HCT116 (cell line): ENCODE results near the gene SYNDIG1. TPM values are rescaled to one million over a fixed set of nuclear protein-coding genes. Genes with fewer than 3 reads are reported as not detected.

ENCODE experiments used
- ATAC-seq: fragments of 200-7000 bp; cut with Tn5 transposase; 2 replicates; pipeline ENCODE4 v1.9.1; 2020; ENCODE audit warnings: mild to moderate bottlenecking, moderate library complexity
- BruUV-seq: library from RNA; stranded (reverse); fragments of 400-500 nt; replicated peaks from 2 replicates; lab custom pipeline; 2021; lab: Mats Ljungman, UMichigan
- CTCF ChIA-PET: fragments of 300-600 bp; sonication (Branson Sonifier 250); formaldehyde crosslinking; loops from one replicate; lab custom pipeline; 2021; ENCODE audit warnings: antibody characterized with exemption; lab: Charles Lee
- POLR2A ChIA-PET: fragments of 300-600, 350-600 bp; sonication (Branson Sonifier 250); formaldehyde crosslinking; loops from one replicate; lab custom pipeline; 2021; ENCODE audit warnings: antibody characterized with exemption; lab: Charles Lee
- RAD21 ChIA-PET, 2 experiments: fragments of 300-600 bp; sonication (Branson Sonifier 250); formaldehyde crosslinking; loops; one replicate each; lab custom pipeline; 2023; ENCODE audit warnings: low total read pairs in 2 of 2; ENCODE audit not compliant: uncharacterized antibody in 2 of 2, unreplicated experiment in 2 of 2, low non-redundant PET in 1 of 2; lab: Charles Lee
- DNase-seq: peaks from one replicate; pipeline ENCODE4 v3.0.0-alpha.2; 2010; ENCODE audit warnings: low read depth, low spot score
- H2AFZ ChIP-seq: fragments of 200-600 bp; shearing (Covaris generic), sonication (generic); 2 replicates; pipeline ENCODE4 v1.6.1; 2017; ENCODE audit warnings: low read depth, mixed run types, mixed read lengths, antibody characterized with exemption, low read length; ENCODE audit not compliant: poor library complexity, severe bottlenecking
- H3K27ac ChIP-seq: 2 replicates; pipeline ENCODE4 v1.5.1; 2012; ENCODE audit warnings: low read depth, low read length
- H3K27me3 ChIP-seq: fragments of 200-600 bp; sonication (generic); 2 replicates; pipeline ENCODE4 v1.6.1; 2016; ENCODE audit warnings: mixed run types, low read length, mixed read lengths; ENCODE audit not compliant: insufficient read depth
- H3K36me3 ChIP-seq, 2 experiments: fragments of 200-500 bp in 1 of 2; fragments of 200-600 bp in 1 of 2; sonication (Bioruptor generic) in 1 of 2; sonication (generic) in 1 of 2; 2 replicates each; pipeline versions ENCODE4 v1.5.1 to v1.6.1; 2014 to 2016; ENCODE audit warnings: low read length in 2 of 2, inconsistent platforms in 1 of 2, mixed read lengths in 1 of 2, mixed run types in 1 of 2; ENCODE audit not compliant: insufficient read depth in 2 of 2, control insufficient read depth in 1 of 2
- H3K4me1 ChIP-seq, 2 experiments: fragments of 200-600 bp in 1 of 2; sonication (generic) in 1 of 2; 2 replicates each; pipeline versions ENCODE4 v1.5.1 to v1.6.1; 2012 to 2017; ENCODE audit warnings: low read length in 2 of 2, inconsistent platforms in 1 of 2, mild to moderate bottlenecking in 1 of 2, mixed read lengths in 1 of 2, mixed run types in 1 of 2, moderate library complexity in 1 of 2; ENCODE audit not compliant: insufficient read depth in 2 of 2, control insufficient read depth in 1 of 2
- H3K4me2 ChIP-seq: fragments of 200-600 bp; sonication (generic); 2 replicates; pipeline ENCODE4 v1.6.1; 2017; ENCODE audit warnings: mixed run types, low read length, mixed read lengths
- H3K4me3 ChIP-seq, 2 experiments: fragments of 200-600 bp in 1 of 2; sonication (generic) in 1 of 2; replicated peaks in 1 of 2; 2 replicates each; pipeline ENCODE4 v1.5.1; 2011 to 2016; ENCODE audit warnings: low read length in 2 of 2, control low read depth in 1 of 2, low read depth in 1 of 2, mild to moderate bottlenecking in 1 of 2, mixed read lengths in 1 of 2, mixed run types in 1 of 2
- H3K79me2 ChIP-seq: fragments of 200-600 bp; sonication (generic); 2 replicates; pipeline ENCODE4 v1.6.1; 2017; ENCODE audit warnings: mild to moderate bottlenecking, mixed run types, low read length, moderate library complexity, mixed read lengths; ENCODE audit not compliant: insufficient read depth
- H3K9ac ChIP-seq: fragments of 200-600 bp; sonication (generic); 2 replicates; pipeline ENCODE4 v1.6.1; 2016; ENCODE audit warnings: low read length, mixed read lengths
- H3K9me2 ChIP-seq: fragments of 200-600 bp; sonication (generic), shearing (Covaris generic); 2 replicates; pipeline ENCODE4 v1.6.1; 2017; ENCODE audit warnings: mixed run types, mild to moderate bottlenecking, moderate library complexity; ENCODE audit not compliant: insufficient read depth
- H3K9me3 ChIP-seq, 2 experiments: fragments of 200-500 bp in 1 of 2; fragments of 200-600 bp in 1 of 2; sonication (Bioruptor generic) in 1 of 2; sonication (generic) in 1 of 2; 2 replicates each; pipeline ENCODE4 v1.6.1; 2014 to 2017; ENCODE audit warnings: low read length in 2 of 2, mixed read lengths in 2 of 2, inconsistent platforms in 1 of 2, low read depth in 1 of 2, mild to moderate bottlenecking in 1 of 2, mixed run types in 1 of 2, moderate library complexity in 1 of 2; ENCODE audit not compliant: control insufficient read depth in 1 of 2, insufficient read depth in 1 of 2
- H4K20me1 ChIP-seq: fragments of 200-600 bp; sonication (generic), shearing (Covaris generic); 2 replicates; pipeline ENCODE4 v1.6.1; 2017; ENCODE audit warnings: mixed run types, mild to moderate bottlenecking, moderate library complexity; ENCODE audit not compliant: insufficient read depth
- CBX3 ChIP-seq: IDR thresholded peaks from 2 replicates; pipeline ENCODE4 v1.6.1; 2012; ENCODE audit warnings: low read depth
- EGR1 ChIP-seq: IDR thresholded peaks from 2 replicates; pipeline ENCODE4 v1.6.1; 2012; ENCODE audit warnings: low read depth
- ELF1 ChIP-seq: IDR thresholded peaks from 2 replicates; pipeline ENCODE4 v1.6.1; 2012; ENCODE audit warnings: low read depth, borderline replicate concordance
- EZH2 ChIP-seq: fragments of 200-600 bp; sonication (generic); IDR thresholded peaks from 2 replicates; pipeline ENCODE4 v1.6.1; 2017; ENCODE audit warnings: antibody characterized with exemption, mixed run types
- EZH2phosphoT487 ChIP-seq: fragments of 200-600 bp; IDR thresholded peaks from 2 replicates; pipeline ENCODE4 v1.6.1; 2018; ENCODE audit warnings: antibody characterized with exemption, borderline replicate concordance
- FOSL1 ChIP-seq: IDR thresholded peaks from 2 replicates; pipeline ENCODE4 v1.6.1; 2012; ENCODE audit warnings: low read depth
- POLR2A ChIP-seq: IDR thresholded peaks from 2 replicates; pipeline ENCODE4 v1.7.0; 2011; ENCODE audit warnings: borderline replicate concordance; ENCODE audit not compliant: insufficient read depth, insufficient read length; ENCODE audit errors: extremely low read depth
- SRF ChIP-seq: IDR thresholded peaks from 2 replicates; pipeline ENCODE4 v1.6.1; 2012; ENCODE audit warnings: low read depth
- TCF7L2 ChIP-seq: IDR thresholded peaks from 2 replicates; pipeline ENCODE4 v1.7.0; 2011; ENCODE audit warnings: borderline replicate concordance, inconsistent platforms; ENCODE audit not compliant: insufficient read depth, insufficient read length; ENCODE audit errors: extremely low read depth
- ZNF274 ChIP-seq: fragments of 200-500 bp; sonication (Bioruptor generic); IDR thresholded peaks from 2 replicates; pipeline ENCODE4 v1.6.1; 2014; ENCODE audit warnings: mild to moderate bottlenecking, low read depth, low read length, inconsistent platforms
- intact Hi-C: fragments of 100-400 bp; cut with micrococcal nuclease; formaldehyde crosslinking; loops from 2 replicates; pipeline ENCODE4 v1.10.0; 2022
- total RNA-seq: library from RNA; stranded (reverse); gene quantifications from one replicate; pipeline ENCODE4 v1.2.1, GENCODE V29; 2021; ENCODE audit not compliant: unreplicated experiment
- TF ChIP-seq, protein P1 (sequence below): IDR thresholded peaks from 2 replicates; pipeline ENCODE4 v1.6.1; 2011; ENCODE audit warnings: mild to moderate bottlenecking, low read length, moderate library complexity; ENCODE audit not compliant: insufficient replicate concordance; ENCODE audit errors: extremely low read depth
- TF ChIP-seq, protein P2 (sequence below), 3 experiments: fragments of 200-600 bp in 1 of 3; sonication (generic) in 1 of 3; IDR thresholded peaks in 2 of 3; conservative IDR thresholded peaks in 1 of 3; 2 replicates each; pipeline ENCODE4 v1.5.1; 2012 to 2017; ENCODE audit warnings: low read depth in 2 of 3, low read length in 2 of 3, antibody characterized with exemption in 1 of 3, borderline replicate concordance in 1 of 3, control low read depth in 1 of 3, mild to moderate bottlenecking in 1 of 3, mixed read lengths in 1 of 3, mixed run types in 1 of 3, moderate library complexity in 1 of 3; ENCODE audit not compliant: insufficient read depth in 1 of 3

SYNDIG1 gene
- total RNA-seq, 1 experiment from 2014 or later: not detected

DNA sequence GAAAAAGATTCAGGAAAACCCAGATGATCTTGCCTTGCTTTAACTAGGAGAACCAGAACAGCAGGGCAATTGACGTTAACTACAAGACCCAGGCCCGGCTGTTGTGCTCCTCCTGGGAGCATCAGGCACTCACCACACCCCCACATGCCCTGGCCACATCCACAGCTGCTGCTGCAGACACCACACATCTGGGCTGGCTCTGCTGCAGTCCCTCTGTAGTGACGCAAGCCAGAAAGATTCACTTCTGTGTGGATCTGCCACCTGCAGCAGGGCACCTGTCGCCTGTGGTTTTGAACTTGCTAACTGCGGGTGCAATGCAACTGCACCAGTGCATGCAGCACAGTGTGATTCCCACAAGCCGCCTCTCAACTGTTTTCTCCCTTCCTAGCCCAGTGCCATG, 228.8 kb downstream of the SYNDIG1 start:
- no peak overlapping the region for H3K9ac ChIP-seq
- ChIA-PET POLR2A (no interaction called here), CTCF (no interaction called here), RAD21 (no interaction called here)
- no peak overlapping the region for H3K4me3 ChIP-seq
- H3K9me3 ChIP-seq: no peaks in the 10 kb centered on the region
- no peak for DNase-seq
- H3K36me3 ChIP-seq: no peaks in the 10 kb centered on the region
- no peak overlapping the region for H2AFZ ChIP-seq
- no TSS peak for BruUV-seq
- no peaks in the 10 kb centered on the region for H3K9me2 ChIP-seq
- ATAC-seq: no peak
- intact Hi-C loops: no loop called here
- TF ChIP-seq ELF1 (no peak), EZH2phosphoT487 (no peak), SRF (no peak), CBX3 (no peak), ZNF274 (no peak), FOSL1 (no peak), EZH2 (no peak), POLR2A (no peak), EGR1 (no peak), TCF7L2 (no peak)
- TF ChIP-seq, protein P1, sequence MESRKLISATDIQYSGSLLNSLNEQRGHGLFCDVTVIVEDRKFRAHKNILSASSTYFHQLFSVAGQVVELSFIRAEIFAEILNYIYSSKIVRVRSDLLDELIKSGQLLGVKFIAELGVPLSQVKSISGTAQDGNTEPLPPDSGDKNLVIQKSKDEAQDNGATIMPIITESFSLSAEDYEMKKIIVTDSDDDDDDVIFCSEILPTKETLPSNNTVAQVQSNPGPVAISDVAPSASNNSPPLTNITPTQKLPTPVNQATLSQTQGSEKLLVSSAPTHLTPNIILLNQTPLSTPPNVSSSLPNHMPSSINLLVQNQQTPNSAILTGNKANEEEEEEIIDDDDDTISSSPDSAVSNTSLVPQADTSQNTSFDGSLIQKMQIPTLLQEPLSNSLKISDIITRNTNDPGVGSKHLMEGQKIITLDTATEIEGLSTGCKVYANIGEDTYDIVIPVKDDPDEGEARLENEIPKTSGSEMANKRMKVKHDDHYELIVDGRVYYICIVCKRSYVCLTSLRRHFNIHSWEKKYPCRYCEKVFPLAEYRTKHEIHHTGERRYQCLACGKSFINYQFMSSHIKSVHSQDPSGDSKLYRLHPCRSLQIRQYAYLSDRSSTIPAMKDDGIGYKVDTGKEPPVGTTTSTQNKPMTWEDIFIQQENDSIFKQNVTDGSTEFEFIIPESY: no peak
- TF ChIP-seq, protein P2, sequence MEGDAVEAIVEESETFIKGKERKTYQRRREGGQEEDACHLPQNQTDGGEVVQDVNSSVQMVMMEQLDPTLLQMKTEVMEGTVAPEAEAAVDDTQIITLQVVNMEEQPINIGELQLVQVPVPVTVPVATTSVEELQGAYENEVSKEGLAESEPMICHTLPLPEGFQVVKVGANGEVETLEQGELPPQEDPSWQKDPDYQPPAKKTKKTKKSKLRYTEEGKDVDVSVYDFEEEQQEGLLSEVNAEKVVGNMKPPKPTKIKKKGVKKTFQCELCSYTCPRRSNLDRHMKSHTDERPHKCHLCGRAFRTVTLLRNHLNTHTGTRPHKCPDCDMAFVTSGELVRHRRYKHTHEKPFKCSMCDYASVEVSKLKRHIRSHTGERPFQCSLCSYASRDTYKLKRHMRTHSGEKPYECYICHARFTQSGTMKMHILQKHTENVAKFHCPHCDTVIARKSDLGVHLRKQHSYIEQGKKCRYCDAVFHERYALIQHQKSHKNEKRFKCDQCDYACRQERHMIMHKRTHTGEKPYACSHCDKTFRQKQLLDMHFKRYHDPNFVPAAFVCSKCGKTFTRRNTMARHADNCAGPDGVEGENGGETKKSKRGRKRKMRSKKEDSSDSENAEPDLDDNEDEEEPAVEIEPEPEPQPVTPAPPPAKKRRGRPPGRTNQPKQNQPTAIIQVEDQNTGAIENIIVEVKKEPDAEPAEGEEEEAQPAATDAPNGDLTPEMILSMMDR (IDR thresholded peaks at IDR 0.05 in 2 of 3, conservative IDR thresholded peaks at IDR 0.05 in 1 of 3; ENCODE audit: borderline replicate concordance in 1 of 3, insufficient read depth in 1 of 3, low read depth in 2 of 3, low read length in 2 of 3): no peak
- no peaks in the 10 kb centered on the region for H3K79me2 ChIP-seq
- peaks cover 62% of the 10 kb centered on the region for H3K27me3 ChIP-seq
- no peak overlapping the region for H3K4me2 ChIP-seq
- no peaks in the 10 kb centered on the region for H3K4me1 ChIP-seq
- no peaks in the 10 kb centered on the region for H4K20me1 ChIP-seq
- H3K27ac ChIP-seq: no peak overlapping the region
